HG03442 (cell line): ENCODE measurements around the gene RTN4R.

ENCODE experiments used
- ATAC-seq: cut with Tn5 transposase; IDR thresholded peaks from one replicate; pipeline ENCODE4 v1.9.1; 2021; ENCODE audit warnings: mild to moderate bottlenecking, moderate library complexity; ENCODE audit not compliant: unreplicated experiment

Gene RTN4R

GRCh38 chr22:20231514-20232236 is 36.4 kb downstream of the RTN4R start:
- no peak for ATAC-seq

GRCh38 chr22:20230777-20231420 is 37.2 kb downstream of the RTN4R start:
- ATAC-seq = no peak

GRCh38 chr22:20229916-20230775 is 38.0 kb downstream of the RTN4R start:
- no peak for ATAC-seq

- no peak for ATAC-seq
Measured at GRCh38 chr22:20228939-20229272, 39.2 kb downstream of the RTN4R start.

GRCh38 chr22:20228055-20228938 is 39.8 kb downstream of the RTN4R start:
- no peak for ATAC-seq

GRCh38 chr22:20227363-20227762 is 40.8 kb downstream of the RTN4R start:
- no peak for ATAC-seq

GRCh38 chr22:20226760-20227350 is 41.3 kb downstream of the RTN4R start:
- ATAC-seq = no peak

- no peak for ATAC-seq
Measured at GRCh38 chr22:20226077-20226716, 41.9 kb downstream of the RTN4R start.

GRCh38 chr22:20225693-20225966 is 42.5 kb downstream of the RTN4R start:
- ATAC-seq = no peak

- ATAC-seq = no peak
Measured at GRCh38 chr22:20224917-20225692, 43.0 kb downstream of the RTN4R start.

- ATAC-seq = no peak
Measured at GRCh38 chr22:20224256-20224626, 43.9 kb downstream of the RTN4R start.

- ATAC-seq = no peak
Measured at GRCh38 chr22:20223421-20224255, 44.5 kb downstream of the RTN4R start.

GRCh38 chr22:20222764-20223420 is 45.2 kb downstream of the RTN4R start:
- no peak for ATAC-seq

GRCh38 chr22:20221421-20222340 is 46.4 kb downstream of the RTN4R start:
- no peak for ATAC-seq

GRCh38 chr22:20220629-20221026 is 47.5 kb downstream of the RTN4R start:
- ATAC-seq = no peak

GRCh38 chr22:20219667-20220628 is 48.2 kb downstream of the RTN4R start:
- no peak for ATAC-seq
